Thoracic aorta (tissue), 2 donors: ENCODE results near the gene DCDC1. TPM values are rescaled to one million over a fixed set of nuclear protein-coding genes. Genes with fewer than 3 reads are reported as not detected.

Experiments
- ATAC-seq: fragments of 150-250 bp; one replicate; pipeline ENCODE4 v1.8.0; 2017; ENCODE audit warnings: low read depth; ENCODE audit not compliant: insufficient number of reproducible peaks, low FRiP score
- DNase-seq: peaks from one replicate; pipeline ENCODE4 v3.0.0-alpha.2; 2020; ENCODE audit warnings: low spot score
- H3K27ac ChIP-seq, 2 donors: fragments of 200-600 bp; sonication (generic); 1 replicate in 1 of 2; 2 replicates in 1 of 2; pipeline ENCODE4 v1.5.1; 2016; ENCODE audit warnings: mild to moderate bottlenecking in 2 of 2, moderate library complexity in 2 of 2
- H3K27me3 ChIP-seq: fragments of 200-600 bp; sonication (generic); replicated peaks from 2 replicates; pipeline ENCODE4 v1.6.0; 2016; ENCODE audit warnings: mild to moderate bottlenecking; ENCODE audit not compliant: insufficient read depth
- H3K36me3 ChIP-seq: fragments of 200-600 bp; sonication (generic); one replicate; pipeline ENCODE4 v1.5.1; 2016
- H3K4me1 ChIP-seq, 2 donors: fragments of 200-600 bp; sonication (generic); 1 replicate in 1 of 2; 2 replicates in 1 of 2; pipeline versions ENCODE4 v1.5.1 to v1.6.0; 2016; ENCODE audit warnings: low read depth in 2 of 2, mild to moderate bottlenecking in 1 of 2; ENCODE audit not compliant: control insufficient read depth in 1 of 2
- H3K4me3 ChIP-seq: fragments of 200-600 bp; sonication (generic); 2 replicates; pipeline ENCODE4 v1.5.1; 2016; ENCODE audit warnings: mild to moderate bottlenecking
- H3K9me3 ChIP-seq: fragments of 200-600 bp; sonication (generic); 2 replicates; pipeline ENCODE4 v1.5.1; 2016
- total RNA-seq, 2 donors: library from RNA; depleted of rRNA; stranded (reverse); fragments of >200 nt; gene quantifications; one replicate each; pipeline versions ENCODE4 v1.1.0 to v1.2.3, GENCODE V29; 2016
- TF ChIP-seq, protein P1 (sequence below): fragments of 200-600 bp; sonication (generic); IDR thresholded peaks from one replicate; pipeline ENCODE4 v1.5.1; 2019; ENCODE audit warnings: antibody characterized with exemption

DCDC1 gene
- total RNA-seq, 2 donors from 2014 or later, result not detected

GRCh38 chr11:30855383-30856006 lies 514.0 kb downstream of the DCDC1 start:
- peaks cover 0 to 17% of the 10 kb centered on the region in 2 donors for H3K4me1 ChIP-seq
- no peaks in the 10 kb centered on the region for H3K9me3 ChIP-seq
- TF ChIP-seq, protein P1, sequence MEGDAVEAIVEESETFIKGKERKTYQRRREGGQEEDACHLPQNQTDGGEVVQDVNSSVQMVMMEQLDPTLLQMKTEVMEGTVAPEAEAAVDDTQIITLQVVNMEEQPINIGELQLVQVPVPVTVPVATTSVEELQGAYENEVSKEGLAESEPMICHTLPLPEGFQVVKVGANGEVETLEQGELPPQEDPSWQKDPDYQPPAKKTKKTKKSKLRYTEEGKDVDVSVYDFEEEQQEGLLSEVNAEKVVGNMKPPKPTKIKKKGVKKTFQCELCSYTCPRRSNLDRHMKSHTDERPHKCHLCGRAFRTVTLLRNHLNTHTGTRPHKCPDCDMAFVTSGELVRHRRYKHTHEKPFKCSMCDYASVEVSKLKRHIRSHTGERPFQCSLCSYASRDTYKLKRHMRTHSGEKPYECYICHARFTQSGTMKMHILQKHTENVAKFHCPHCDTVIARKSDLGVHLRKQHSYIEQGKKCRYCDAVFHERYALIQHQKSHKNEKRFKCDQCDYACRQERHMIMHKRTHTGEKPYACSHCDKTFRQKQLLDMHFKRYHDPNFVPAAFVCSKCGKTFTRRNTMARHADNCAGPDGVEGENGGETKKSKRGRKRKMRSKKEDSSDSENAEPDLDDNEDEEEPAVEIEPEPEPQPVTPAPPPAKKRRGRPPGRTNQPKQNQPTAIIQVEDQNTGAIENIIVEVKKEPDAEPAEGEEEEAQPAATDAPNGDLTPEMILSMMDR, result peak; percentile 45
- no peak for DNase-seq
- ATAC-seq, result no peak
- no peaks in the 10 kb centered on the region for H3K36me3 ChIP-seq
- no peak overlapping the region for H3K27ac ChIP-seq
- H3K27me3 ChIP-seq, result no peaks in the 10 kb centered on the region
- peak overlapping the region; percentile 26 for H3K4me3 ChIP-seq

DNA sequence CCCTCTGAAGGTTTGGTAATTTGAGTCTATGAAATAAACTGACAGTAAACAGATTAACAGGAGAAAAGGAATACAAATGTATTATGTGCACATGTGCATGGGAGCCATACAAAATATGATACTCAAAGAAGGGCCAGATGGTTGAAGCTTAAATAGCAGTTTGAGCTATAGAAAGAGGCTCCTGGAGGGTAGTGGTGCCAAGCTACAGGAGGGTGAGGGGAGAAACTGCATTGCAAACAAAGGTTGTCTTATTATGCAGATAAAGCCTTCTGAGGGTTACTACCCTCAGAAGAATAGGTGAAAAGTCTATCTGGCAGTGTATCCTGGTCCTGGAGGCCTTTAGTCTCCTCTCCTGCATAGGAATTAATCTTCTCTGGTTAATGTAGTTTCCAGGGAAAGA lies 516.1 kb downstream of the DCDC1 start:
- no peak overlapping the region for H3K4me3 ChIP-seq
- H3K27ac ChIP-seq, result no peak overlapping the region
- no peaks in the 10 kb centered on the region for H3K36me3 ChIP-seq
- TF ChIP-seq, protein P1, result no peak
- H3K4me1 ChIP-seq, result peaks cover 0 to 7% of the 10 kb centered on the region in 2 donors
- DNase-seq (no peak), ATAC-seq (no peak)
- H3K27me3 ChIP-seq, result no peaks in the 10 kb centered on the region
- H3K9me3 ChIP-seq, result no peaks in the 10 kb centered on the region

- DNase-seq (no peak), ATAC-seq (no peak)
- Histone ChIP-seq H3K9me3 (peaks cover under 1% of the 10 kb centered on the region), H3K36me3 (no peaks in the 10 kb centered on the region), H3K4me1 (peaks cover 0 to 7% of the 10 kb centered on the region in 2 donors), H3K27ac (no peak overlapping the region), H3K27me3 (no peaks in the 10 kb centered on the region), H3K4me3 (no peak overlapping the region)
- TF ChIP-seq, protein P1, result no peak
Observed at GRCh38 chr11:30852645-30853044, 516.9 kb downstream of the DCDC1 start.

DNA sequence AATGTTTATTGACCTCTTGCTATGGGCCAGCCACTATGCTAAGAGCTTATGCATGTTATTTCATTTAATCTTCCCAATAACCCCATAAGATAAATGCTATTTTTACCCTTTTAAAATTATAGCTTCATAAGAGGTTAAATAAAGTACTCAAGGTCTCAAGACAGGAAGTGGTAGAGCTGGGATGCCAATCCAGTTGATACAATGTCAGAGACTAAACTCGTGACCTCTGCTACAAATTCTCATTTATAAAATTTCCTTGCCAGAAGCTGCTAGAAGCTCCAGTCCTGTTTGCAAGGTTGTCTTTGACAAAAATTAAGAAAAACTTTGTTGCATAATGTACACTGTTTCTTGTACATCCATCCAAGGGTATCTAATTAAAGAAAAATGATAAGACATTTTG lies 517.4 kb downstream of the DCDC1 start:
- no peaks in the 10 kb centered on the region for H3K27me3 ChIP-seq
- no peak overlapping the region for H3K4me3 ChIP-seq
- DNase-seq (no peak), ATAC-seq (no peak)
- peaks cover 4% of the 10 kb centered on the region for H3K9me3 ChIP-seq
- H3K36me3 ChIP-seq, result no peaks in the 10 kb centered on the region
- H3K27ac ChIP-seq, result no peak overlapping the region
- TF ChIP-seq, protein P1, result no peak
- H3K4me1 ChIP-seq, result peaks cover 0 to 7% of the 10 kb centered on the region in 2 donors

DNA sequence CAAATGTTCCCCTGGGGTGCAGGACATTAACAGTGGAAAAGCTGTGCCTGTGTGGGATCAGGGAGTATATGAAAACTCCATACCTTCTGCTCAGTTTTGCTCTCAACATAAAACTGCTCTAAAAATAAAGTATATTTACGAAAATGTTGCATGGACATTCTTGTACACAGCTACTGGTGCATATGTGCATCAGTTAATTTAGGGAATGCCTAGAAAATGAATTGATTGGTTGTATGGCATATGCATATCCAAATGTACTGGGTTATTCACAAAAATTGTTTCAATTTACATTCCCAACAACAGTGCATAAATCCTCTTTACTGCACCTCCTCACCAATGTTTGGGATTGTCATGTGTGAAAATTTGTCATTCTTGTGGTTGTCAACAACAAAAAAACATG lies 532.3 kb downstream of the DCDC1 start:
- Histone ChIP-seq H3K9me3 (no peaks in the 10 kb centered on the region), H3K27ac (no peak overlapping the region), H3K36me3 (no peaks in the 10 kb centered on the region), H3K27me3 (no peaks in the 10 kb centered on the region), H3K4me1 (peaks cover 0 to 9% of the 10 kb centered on the region in 2 donors), H3K4me3 (no peak overlapping the region)
- TF ChIP-seq, protein P1, result no peak
- DNase-seq (no peak), ATAC-seq (no peak)
